ENCODE results near the gene JMJD8. TPM values are rescaled to one million over a fixed set of nuclear protein-coding genes. Genes with fewer than 3 reads are reported as not detected.

JMJD8 gene
- polyA plus RNA-seq, 1 donor (not counting 4 experiments of a cell fraction or from before 2014, with no cell fraction given): 20.1 TPM

- no peaks in the 10 kb centered on the region for H3K9me3 ChIP-seq (ENCODE audit: control insufficient read depth, low read depth, low read length)
- H3K4me1 ChIP-seq (ENCODE audit: control insufficient read depth, extremely low read depth, insufficient read depth, low read length): peaks cover 9% of the 10 kb centered on the region
- no peaks in the 10 kb centered on the region for H3K9me1 ChIP-seq (ENCODE audit: control insufficient read depth, extremely low read depth, insufficient read depth, low read length)
- peaks cover 31% of the 10 kb centered on the region for H3K27me3 ChIP-seq (ENCODE audit: control insufficient read depth, extremely low read depth, insufficient read depth, low read length)
- peaks cover 11% of the 10 kb centered on the region for H3K79me2 ChIP-seq (ENCODE audit: control insufficient read depth, insufficient read depth, low read length)
- H3K9ac ChIP-seq (ENCODE audit: control insufficient read depth, extremely low read depth, insufficient read depth, low read length): peak overlapping the region; percentile 85
- DNase-seq (ENCODE audit: low read depth, low spot score) (no peak), FAIRE-seq (no peak)
- H2AFZ ChIP-seq (ENCODE audit: control insufficient read depth, low read length): no peak overlapping the region
- peaks cover 2 to 15% of the 10 kb centered on the region in 2 experiments for H3K36me3 ChIP-seq (ENCODE audit: control insufficient read depth in 2 of 2, extremely low read depth in 1 of 2, insufficient read depth in 2 of 2, low read length in 2 of 2)
- H4K20me1 ChIP-seq (ENCODE audit: control insufficient read depth, extremely low read depth, insufficient read depth, low read length): no peaks in the 10 kb centered on the region
- peak overlapping the region; percentile 56 to 97 (median 88) for H3K4me3 ChIP-seq (ENCODE audit: control insufficient read depth in 2 of 3, extremely low read depth in 1 of 3, insufficient read depth in 2 of 3, low read depth in 1 of 3, low read length in 3 of 3)
- H3K4me2 ChIP-seq (ENCODE audit: control insufficient read depth, extremely low read depth, insufficient read depth, low read depth, low read length): peak overlapping the region; percentile 83
- no peak for TF ChIP-seq EZH2 (IDR thresholded peaks at IDR 0.05; ENCODE audit: low read length)
- no peak for TF ChIP-seq CTCF (optimal IDR thresholded peaks at IDR 0.05 in 1 of 3, IDR thresholded peaks at IDR 0.05 in 1 of 3, conservative IDR thresholded peaks at IDR 0.05 in 1 of 3; ENCODE audit: extremely low read depth in 1 of 3, insufficient read depth in 2 of 3, low read length in 3 of 3)
- dilution Hi-C loops (cut with MboI; ENCODE audit: extremely low pct_ligation_motif_present, low sequenced_read_pairs): no loop called here
- peak overlapping the region; percentile 65 for H3K27ac ChIP-seq (ENCODE audit: control insufficient read depth, insufficient read depth, low read length)
These were observed 5.2 kb upstream of the JMJD8 start for GRCh38 chr16:689175-689897.

- H3K27ac ChIP-seq (ENCODE audit: control insufficient read depth, insufficient read depth, low read length): no peak overlapping the region
- no peak overlapping the region for H2AFZ ChIP-seq (ENCODE audit: control insufficient read depth, low read length)
- DNase-seq (ENCODE audit: low read depth, low spot score): no peak
- no peak overlapping the region for H3K4me3 ChIP-seq (ENCODE audit: control insufficient read depth in 2 of 3, extremely low read depth in 1 of 3, insufficient read depth in 2 of 3, low read depth in 1 of 3, low read length in 3 of 3)
- no peak overlapping the region for H3K9ac ChIP-seq (ENCODE audit: control insufficient read depth, extremely low read depth, insufficient read depth, low read length)
- H4K20me1 ChIP-seq (ENCODE audit: control insufficient read depth, extremely low read depth, insufficient read depth, low read length): no peaks in the 10 kb centered on the region
- H3K36me3 ChIP-seq (ENCODE audit: control insufficient read depth in 2 of 2, extremely low read depth in 1 of 2, insufficient read depth in 2 of 2, low read length in 2 of 2): peaks cover 2 to 24% of the 10 kb centered on the region in 2 experiments
- H3K4me1 ChIP-seq (ENCODE audit: control insufficient read depth, extremely low read depth, insufficient read depth, low read length): peaks cover 21% of the 10 kb centered on the region
- peaks cover 13% of the 10 kb centered on the region for H3K27me3 ChIP-seq (ENCODE audit: control insufficient read depth, extremely low read depth, insufficient read depth, low read length)
- peaks cover 23% of the 10 kb centered on the region for H3K79me2 ChIP-seq (ENCODE audit: control insufficient read depth, insufficient read depth, low read length)
- no peaks in the 10 kb centered on the region for H3K9me3 ChIP-seq (ENCODE audit: control insufficient read depth, low read depth, low read length)
- no peak for TF ChIP-seq EZH2 (IDR thresholded peaks at IDR 0.05; ENCODE audit: low read length)
- no peak for TF ChIP-seq CTCF (optimal IDR thresholded peaks at IDR 0.05 in 1 of 3, IDR thresholded peaks at IDR 0.05 in 1 of 3, conservative IDR thresholded peaks at IDR 0.05 in 1 of 3; ENCODE audit: extremely low read depth in 1 of 3, insufficient read depth in 2 of 3, low read length in 3 of 3)
- no peak for FAIRE-seq
- H3K9me1 ChIP-seq (ENCODE audit: control insufficient read depth, extremely low read depth, insufficient read depth, low read length): no peaks in the 10 kb centered on the region
- dilution Hi-C loops (cut with MboI; ENCODE audit: extremely low pct_ligation_motif_present, low sequenced_read_pairs): no loop called here
- H3K4me2 ChIP-seq (ENCODE audit: control insufficient read depth, extremely low read depth, insufficient read depth, low read depth, low read length): no peak overlapping the region
These were observed 3.4 kb upstream of the JMJD8 start for GRCh38 chr16:687499-687898.

Measured in keratinocyte (primary cell).